ENCODE measurements around the gene SCGB1A1. TPM values are rescaled to one million over a fixed set of nuclear protein-coding genes. Genes with fewer than 3 reads are reported as not detected.

The SCGB1A1 gene
- total and polyA plus RNA-seq, 8 donors = 3.5 to 397 (median 19.0) TPM

DNA sequence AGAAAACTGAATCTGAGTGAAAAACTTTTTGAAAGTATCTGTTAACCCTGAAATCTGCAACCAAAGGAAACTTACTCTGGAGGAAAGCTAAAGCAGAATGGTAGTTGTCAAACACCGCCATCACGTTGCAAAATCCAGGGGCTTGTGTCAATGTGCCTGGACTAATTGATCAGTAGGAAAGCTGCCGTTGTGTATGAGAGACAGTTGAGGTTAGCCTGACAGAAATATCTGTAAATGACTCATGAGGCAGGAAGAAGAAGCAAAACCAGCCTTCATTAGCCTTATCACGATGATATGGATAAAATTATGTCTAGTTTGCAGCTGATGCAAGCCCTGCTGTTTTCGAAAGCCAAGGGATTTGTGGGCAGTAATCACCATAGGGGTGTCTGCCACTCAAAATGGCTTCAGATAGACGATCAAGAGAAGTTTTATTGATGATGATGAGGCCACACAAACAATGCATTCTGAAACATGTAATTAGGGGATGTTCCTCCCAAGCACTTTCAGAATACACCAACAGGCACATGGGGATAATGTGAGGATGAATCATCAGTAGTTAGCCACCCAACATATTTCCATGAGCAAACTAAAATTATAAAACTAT lies 8.9 kb downstream of the SCGB1A1 start:
- Histone ChIP-seq H3K27ac (peak overlapping the region; percentile 65 to 73), H3K36me3 (no peaks in the 10 kb centered on the region), H3K4me1 (peaks cover 2 to 64% of the 10 kb centered on the region in 2 donors), H3K27me3 (no peaks in the 10 kb centered on the region), H3K4me3 (no peak overlapping the region), H3K9me3 (no peaks in the 10 kb centered on the region)
- peak; percentile 33 for ATAC-seq
- no peak for DNase-seq
- no peak for TF ChIP-seq CTCF (IDR thresholded peaks at IDR 0.05)
- intact Hi-C loops (cut with DNase I) = no loop called here

- DNase-seq (no peak), ATAC-seq (no peak)
- TF ChIP-seq CTCF (IDR thresholded peaks at IDR 0.05) = no peak
- peak overlapping the region in 1 of 2 donors; percentile 73 for H3K27ac ChIP-seq
- no peaks in the 10 kb centered on the region for H3K36me3 ChIP-seq
- no peaks in the 10 kb centered on the region for H3K27me3 ChIP-seq
- H3K9me3 ChIP-seq = no peaks in the 10 kb centered on the region
- H3K4me1 ChIP-seq = peaks cover 2 to 77% of the 10 kb centered on the region in 2 donors
- intact Hi-C loops (cut with DNase I) = no loop called here
- no peak overlapping the region for H3K4me3 ChIP-seq
Measured at GRCh38 chr11:62428871-62429560, 10.2 kb downstream of the SCGB1A1 start.

DNA sequence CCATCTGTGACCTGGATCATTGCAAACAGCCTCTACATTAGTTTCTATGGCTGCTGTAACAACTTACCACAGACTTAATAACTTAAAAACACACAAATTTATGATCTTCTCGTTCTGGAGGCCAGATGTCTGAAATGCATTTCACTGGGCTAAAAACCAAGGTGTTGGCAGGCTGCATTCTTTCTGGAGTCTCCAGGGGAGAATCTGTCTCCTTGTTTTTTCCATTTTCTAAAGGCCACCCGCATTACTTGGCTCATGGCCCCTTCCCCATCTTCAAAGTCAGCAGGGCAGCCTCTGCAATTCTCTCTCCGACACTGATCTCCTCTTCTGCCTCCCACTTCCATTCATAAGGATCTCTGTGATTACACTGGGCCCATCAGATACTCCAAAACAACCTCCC lies 11.6 kb downstream of the SCGB1A1 start:
- no peak for TF ChIP-seq CTCF (IDR thresholded peaks at IDR 0.05)

DNA sequence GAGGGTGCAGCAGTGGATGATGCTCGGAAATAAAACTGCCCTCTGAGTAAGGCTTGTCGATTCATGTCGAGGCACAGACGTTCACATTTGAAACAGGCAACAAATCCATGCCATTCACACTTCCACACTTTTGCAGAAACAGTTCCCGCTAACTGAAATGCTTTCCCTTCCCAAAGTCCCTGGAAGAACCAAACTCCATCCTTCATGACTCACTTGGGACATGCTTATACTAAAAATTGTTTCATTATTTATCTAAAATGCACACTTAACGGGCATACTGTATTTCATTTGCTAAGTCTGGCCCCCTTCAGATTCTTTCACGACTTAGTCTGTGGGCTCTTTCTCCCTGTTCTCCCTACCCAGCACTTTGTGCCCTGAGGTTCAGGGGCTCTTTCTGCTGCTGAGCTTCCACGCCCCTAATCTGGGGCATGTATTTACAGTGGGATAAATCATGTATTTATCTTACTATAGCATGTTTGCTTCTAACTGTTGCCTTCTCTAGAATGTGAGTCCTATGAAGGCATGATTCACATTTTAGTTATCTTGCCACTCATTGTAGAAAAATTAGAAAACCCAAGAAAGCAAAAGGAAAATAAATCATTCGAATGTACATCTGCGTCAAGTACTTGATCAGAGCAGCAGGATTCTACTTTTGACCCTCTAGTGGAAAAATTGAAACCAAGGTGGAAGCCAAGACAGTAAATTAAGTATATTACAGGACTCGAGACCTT lies 12.5 kb downstream of the SCGB1A1 start:
- peaks cover 2 to 75% of the 10 kb centered on the region in 2 donors for H3K4me1 ChIP-seq
- TF ChIP-seq CTCF (IDR thresholded peaks at IDR 0.05) = no peak
- ATAC-seq (no peak), DNase-seq (no peak)
- H3K9me3 ChIP-seq = no peaks in the 10 kb centered on the region
- intact Hi-C loops (cut with DNase I) = no loop called here
- H3K27ac ChIP-seq = no peak overlapping the region
- no peaks in the 10 kb centered on the region for H3K36me3 ChIP-seq
- H3K27me3 ChIP-seq = no peaks in the 10 kb centered on the region
- H3K4me3 ChIP-seq = no peak overlapping the region

More for the DNA sequence above, 11.6 kb downstream of the SCGB1A1 start:
- H3K4me1 ChIP-seq = peaks cover 2 to 70% of the 10 kb centered on the region in 2 donors
- H3K9me3 ChIP-seq = no peaks in the 10 kb centered on the region
- DNase-seq (no peak), ATAC-seq (no peak)
- intact Hi-C loops (cut with DNase I) = no loop called here
- H3K4me3 ChIP-seq = no peak overlapping the region
- H3K36me3 ChIP-seq = no peaks in the 10 kb centered on the region
- no peaks in the 10 kb centered on the region for H3K27me3 ChIP-seq
- H3K27ac ChIP-seq = no peak overlapping the region

GRCh38 chr11:62432695-62433094 lies 13.9 kb downstream of the SCGB1A1 start:
- ATAC-seq (no peak), DNase-seq (no peak)
- no peaks in the 10 kb centered on the region for H3K36me3 ChIP-seq
- no peak overlapping the region for H3K27ac ChIP-seq
- intact Hi-C loops (cut with DNase I) = no loop called here
- H3K27me3 ChIP-seq = no peaks in the 10 kb centered on the region
- no peak for TF ChIP-seq CTCF (IDR thresholded peaks at IDR 0.05)
- H3K9me3 ChIP-seq = no peaks in the 10 kb centered on the region
- H3K4me3 ChIP-seq = no peak overlapping the region
- peaks cover 2 to 61% of the 10 kb centered on the region in 2 donors for H3K4me1 ChIP-seq
